ENCODE results near the gene PNPLA3. TPM values are rescaled to one million over a fixed set of nuclear protein-coding genes. Genes with fewer than 3 reads are reported as not detected.

Gene PNPLA3
- total and polyA plus RNA-seq, 9 of the 15 experiments (the other 6 are each of a cell fraction or from before 2014, with no cell fraction given) = 0.20 to 0.48 (median 0.38) TPM; not detected in 6

DNA sequence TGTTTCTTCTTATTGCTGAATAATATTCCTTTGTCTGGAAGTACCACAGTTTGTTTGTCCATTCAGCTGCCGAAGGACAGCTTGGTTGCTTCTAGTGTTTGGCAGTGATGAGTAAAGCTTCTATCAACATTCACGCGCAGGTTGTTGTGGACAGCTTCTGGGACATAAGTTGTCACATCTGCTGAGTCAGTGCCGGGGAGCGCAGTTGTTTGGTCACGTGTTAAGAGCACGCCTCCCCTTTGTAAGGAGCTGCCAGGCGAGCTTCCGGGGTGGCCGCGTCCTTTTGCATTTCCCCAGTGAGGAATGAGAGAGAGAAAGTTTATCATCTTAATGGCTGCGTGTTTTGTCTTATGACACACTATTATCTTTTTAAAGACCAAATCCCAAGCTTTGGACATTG, 61.9 kb downstream of the PNPLA3 start (continued):
- TF ChIP-seq TBP (optimal IDR thresholded peaks at IDR 0.05; ENCODE audit: low read depth, low read length) (no peak), TEAD4 (IDR thresholded peaks at IDR 0.05; ENCODE audit: low read length) (no peak), TEAD4 (CRISPR knock-in tag; IDR thresholded peaks at IDR 0.05; ENCODE audit: borderline replicate concordance) (no peak), EP300 (IDR thresholded peaks at IDR 0.05; ENCODE audit: low read length) (no peak), XRCC4 (IDR thresholded peaks at IDR 0.05; ENCODE audit: extremely low read depth, insufficient read depth, insufficient read length) (no peak), MTA2 (IDR thresholded peaks at IDR 0.05; ENCODE audit: low read depth) (no peak), ZBTB7A (IDR thresholded peaks at IDR 0.05; ENCODE audit: borderline replicate concordance, control insufficient read depth, low read depth, low read length) (no peak), XRCC3 (IDR thresholded peaks at IDR 0.05) (no peak), ZSCAN32 (CRISPR knock-in tag; IDR thresholded peaks at IDR 0.05) (no peak), DACH1 (IDR thresholded peaks at IDR 0.05; ENCODE audit: partially characterized antibody) (no peak), NCOA4 (IDR thresholded peaks at IDR 0.05; ENCODE audit: partially characterized antibody) (no peak), NR1H2 (CRISPR knock-in tag; IDR thresholded peaks at IDR 0.05) (no peak), ZNF644 (tag; IDR thresholded peaks at IDR 0.05; ENCODE audit: low read depth) (no peak), NFE2 (IDR thresholded peaks at IDR 0.05; ENCODE audit: low read depth) (peak; percentile 97), KHSRP (IDR thresholded peaks at IDR 0.05) (no peak), SP1 (CRISPR knock-in tag; IDR thresholded peaks at IDR 0.05) (no peak), MYC (IDR thresholded peaks at IDR 0.05; ENCODE audit: low read depth, low read length) (peak; percentile 79), MYC (CRISPR knock-in tag; IDR thresholded peaks at IDR 0.05; ENCODE audit: borderline replicate concordance, low read depth) (no peak), DPF2 (IDR thresholded peaks at IDR 0.05) (peak; percentile 39; the same call in 1 of the 2 replicates), SOX6 (IDR thresholded peaks at IDR 0.05) (peak; percentile 82), ZC3H8 (IDR thresholded peaks at IDR 0.05) (no peak), ZKSCAN3 (CRISPR knock-in tag; IDR thresholded peaks at IDR 0.05) (no peak), GMEB1 (CRISPR knock-in tag; IDR thresholded peaks at IDR 0.05) (no peak), NR2F6 (CRISPR knock-in tag; IDR thresholded peaks at IDR 0.05) (no peak)
- TF ChIP-seq, protein P1, sequence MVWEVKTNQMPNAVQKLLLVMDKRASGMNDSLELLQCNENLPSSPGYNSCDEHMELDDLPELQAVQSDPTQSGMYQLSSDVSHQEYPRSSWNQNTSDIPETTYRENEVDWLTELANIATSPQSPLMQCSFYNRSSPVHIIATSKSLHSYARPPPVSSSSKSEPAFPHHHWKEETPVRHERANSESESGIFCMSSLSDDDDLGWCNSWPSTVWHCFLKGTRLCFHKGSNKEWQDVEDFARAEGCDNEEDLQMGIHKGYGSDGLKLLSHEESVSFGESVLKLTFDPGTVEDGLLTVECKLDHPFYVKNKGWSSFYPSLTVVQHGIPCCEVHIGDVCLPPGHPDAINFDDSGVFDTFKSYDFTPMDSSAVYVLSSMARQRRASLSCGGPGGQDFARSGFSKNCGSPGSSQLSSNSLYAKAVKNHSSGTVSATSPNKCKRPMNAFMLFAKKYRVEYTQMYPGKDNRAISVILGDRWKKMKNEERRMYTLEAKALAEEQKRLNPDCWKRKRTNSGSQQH (CRISPR knock-in tag; IDR thresholded peaks at IDR 0.05) = no peak
- TF ChIP-seq, protein P2, sequence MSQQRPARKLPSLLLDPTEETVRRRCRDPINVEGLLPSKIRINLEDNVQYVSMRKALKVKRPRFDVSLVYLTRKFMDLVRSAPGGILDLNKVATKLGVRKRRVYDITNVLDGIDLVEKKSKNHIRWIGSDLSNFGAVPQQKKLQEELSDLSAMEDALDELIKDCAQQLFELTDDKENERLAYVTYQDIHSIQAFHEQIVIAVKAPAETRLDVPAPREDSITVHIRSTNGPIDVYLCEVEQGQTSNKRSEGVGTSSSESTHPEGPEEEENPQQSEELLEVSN (IDR thresholded peaks at IDR 0.05; ENCODE audit: borderline replicate concordance in 1 of 2, extremely low read depth in 1 of 2, insufficient read depth in 1 of 2, insufficient read length in 1 of 2, low read depth in 1 of 2, low read length in 1 of 2, poor library complexity in 1 of 2, severe bottlenecking in 1 of 2) = peak in 1 of 2 experiments; percentile 37
- TF ChIP-seq, protein P3, sequence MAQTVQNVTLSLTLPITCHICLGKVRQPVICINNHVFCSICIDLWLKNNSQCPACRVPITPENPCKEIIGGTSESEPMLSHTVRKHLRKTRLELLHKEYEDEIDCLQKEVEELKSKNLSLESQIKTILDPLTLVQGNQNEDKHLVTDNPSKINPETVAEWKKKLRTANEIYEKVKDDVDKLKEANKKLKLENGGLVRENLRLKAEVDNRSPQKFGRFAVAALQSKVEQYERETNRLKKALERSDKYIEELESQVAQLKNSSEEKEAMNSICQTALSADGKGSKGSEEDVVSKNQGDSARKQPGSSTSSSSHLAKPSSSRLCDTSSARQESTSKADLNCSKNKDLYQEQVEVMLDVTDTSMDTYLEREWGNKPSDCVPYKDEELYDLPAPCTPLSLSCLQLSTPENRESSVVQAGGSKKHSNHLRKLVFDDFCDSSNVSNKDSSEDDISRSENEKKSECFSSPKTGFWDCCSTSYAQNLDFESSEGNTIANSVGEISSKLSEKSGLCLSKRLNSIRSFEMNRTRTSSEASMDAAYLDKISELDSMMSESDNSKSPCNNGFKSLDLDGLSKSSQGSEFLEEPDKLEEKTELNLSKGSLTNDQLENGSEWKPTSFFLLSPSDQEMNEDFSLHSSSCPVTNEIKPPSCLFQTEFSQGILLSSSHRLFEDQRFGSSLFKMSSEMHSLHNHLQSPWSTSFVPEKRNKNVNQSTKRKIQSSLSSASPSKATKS (CRISPR knock-in tag; IDR thresholded peaks at IDR 0.05) = no peak

Data from K562 (cell line).